NCI-H146 (cell line): ENCODE results near the gene FYCO1.
A peak's percentile ranks its signal among the peaks of the same experiment; 100 is the strongest.

Source experiments
- DNase-seq: peaks from one replicate; lab custom pipeline; 2025; lab: John Stamatoyannopoulos, UW

The FYCO1 gene

DNA sequence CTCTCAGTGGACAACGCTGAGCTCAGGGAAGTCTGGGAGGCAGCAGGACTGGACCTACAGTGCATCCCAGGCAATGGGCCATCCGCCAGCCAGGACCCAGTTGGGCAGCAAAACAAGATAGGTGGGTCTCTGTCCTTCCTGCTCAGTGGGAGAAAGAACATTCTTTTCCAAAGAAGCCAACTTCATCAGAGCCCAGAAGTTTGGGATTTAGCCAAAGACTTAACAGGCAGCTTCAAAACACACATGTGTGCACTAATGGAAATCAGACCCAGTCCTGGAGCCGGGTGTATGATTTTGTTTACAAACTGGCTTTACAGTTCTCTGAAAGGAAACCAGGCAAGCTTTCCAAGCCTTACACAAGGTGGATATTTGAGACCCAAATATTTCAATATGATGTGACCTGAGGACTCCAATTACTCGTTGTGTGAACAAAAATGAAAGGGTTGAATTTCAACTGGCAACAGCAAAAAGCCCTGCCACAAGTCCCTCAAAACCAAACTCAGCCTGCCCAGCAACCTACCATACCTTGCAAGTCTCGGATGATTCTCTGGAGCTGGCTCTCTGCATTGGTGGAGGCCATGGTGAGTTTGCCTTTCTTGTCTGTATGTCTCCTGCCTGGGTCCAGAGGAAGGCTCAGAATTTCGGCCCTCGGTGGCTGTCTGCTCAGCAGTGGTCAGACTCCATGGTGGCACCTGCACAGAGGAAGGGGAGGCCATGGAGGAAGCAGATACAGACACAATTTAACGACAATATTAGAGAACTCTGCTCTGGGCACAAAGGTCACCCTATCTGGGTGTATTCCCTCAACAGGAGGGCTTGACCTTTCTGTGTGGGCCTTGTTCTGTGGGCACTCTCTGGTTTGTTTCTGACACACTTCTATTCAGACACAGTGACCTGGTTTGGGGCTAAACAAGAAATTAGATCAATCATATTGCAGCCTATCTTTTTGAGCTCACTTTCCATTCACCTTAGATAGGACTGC, 11.0 kb downstream of the FYCO1 start:
- DNase-seq: no peak

DNA sequence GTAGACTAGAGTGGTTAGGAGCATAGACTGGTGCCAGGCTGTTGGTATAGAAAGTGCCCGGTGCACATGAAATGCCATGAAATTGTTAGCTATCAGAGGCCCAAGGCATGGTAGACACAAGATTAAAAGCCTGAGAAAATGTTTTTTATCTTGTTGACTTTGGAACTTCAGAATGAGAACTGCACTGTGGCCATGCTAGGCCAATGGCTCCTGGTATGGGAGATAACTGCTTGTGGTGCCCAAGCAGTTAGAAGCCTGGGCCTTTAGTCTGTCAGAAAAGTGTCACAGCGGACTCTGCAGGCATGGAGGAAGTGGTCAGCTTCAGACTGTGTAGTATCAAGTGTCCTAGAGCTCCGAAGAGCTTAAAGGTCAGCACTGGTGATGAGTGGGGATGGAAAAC, 11.9 kb downstream of the FYCO1 start:
- no peak for DNase-seq

DNA sequence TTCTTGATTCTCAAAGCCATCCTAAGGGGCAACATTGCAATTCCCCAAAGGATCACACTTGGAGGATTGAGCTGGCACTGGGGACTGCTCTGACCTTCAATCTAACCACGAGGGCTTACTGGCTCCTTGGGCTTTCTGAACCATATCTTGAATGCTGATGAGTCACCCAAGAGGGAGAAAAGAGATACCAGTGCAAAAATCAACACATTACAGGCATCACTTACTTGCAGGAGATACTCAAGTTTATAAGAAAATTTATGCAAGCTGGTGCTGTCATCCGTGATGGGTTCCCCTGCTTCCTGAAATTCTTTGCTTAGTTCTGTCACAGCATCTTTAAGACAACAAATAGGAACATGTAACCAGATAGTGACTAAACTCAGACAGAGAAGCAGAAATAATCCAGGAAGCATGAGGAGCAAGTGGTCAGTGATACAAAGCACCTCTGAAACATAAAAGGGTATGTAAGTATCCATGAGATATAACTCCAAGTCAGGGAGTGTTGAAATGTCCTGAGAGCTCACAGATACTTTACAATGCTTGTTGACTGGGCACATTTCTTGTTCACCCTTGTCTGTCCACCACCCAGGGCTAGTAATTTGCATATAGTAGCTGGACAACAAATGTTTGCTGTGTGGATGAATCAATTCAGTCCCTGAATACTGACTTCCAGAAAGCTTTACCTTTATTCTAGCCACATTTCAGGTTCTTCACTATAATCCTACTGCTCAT, 14.1 kb downstream of the FYCO1 start:
- no peak for DNase-seq

DNA sequence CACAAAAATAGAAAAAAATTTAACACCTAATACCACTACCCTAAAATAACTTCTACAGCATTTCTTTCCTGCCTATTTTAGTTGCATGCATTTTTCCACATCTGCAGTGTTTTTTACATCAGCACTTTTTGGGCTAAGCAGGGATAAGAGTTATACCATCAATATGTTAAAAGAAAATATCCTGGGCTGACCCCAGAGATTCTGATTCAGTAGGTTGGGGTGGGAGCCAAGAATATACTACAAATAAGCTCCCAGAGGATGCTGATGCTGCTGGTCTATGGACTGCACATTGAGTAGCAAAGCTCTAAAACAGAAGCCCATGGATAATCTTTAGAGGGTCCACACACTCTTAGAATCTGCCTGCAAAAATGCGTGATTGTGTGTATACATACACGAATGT, 14.8 kb downstream of the FYCO1 start:
- no peak for DNase-seq

DNA sequence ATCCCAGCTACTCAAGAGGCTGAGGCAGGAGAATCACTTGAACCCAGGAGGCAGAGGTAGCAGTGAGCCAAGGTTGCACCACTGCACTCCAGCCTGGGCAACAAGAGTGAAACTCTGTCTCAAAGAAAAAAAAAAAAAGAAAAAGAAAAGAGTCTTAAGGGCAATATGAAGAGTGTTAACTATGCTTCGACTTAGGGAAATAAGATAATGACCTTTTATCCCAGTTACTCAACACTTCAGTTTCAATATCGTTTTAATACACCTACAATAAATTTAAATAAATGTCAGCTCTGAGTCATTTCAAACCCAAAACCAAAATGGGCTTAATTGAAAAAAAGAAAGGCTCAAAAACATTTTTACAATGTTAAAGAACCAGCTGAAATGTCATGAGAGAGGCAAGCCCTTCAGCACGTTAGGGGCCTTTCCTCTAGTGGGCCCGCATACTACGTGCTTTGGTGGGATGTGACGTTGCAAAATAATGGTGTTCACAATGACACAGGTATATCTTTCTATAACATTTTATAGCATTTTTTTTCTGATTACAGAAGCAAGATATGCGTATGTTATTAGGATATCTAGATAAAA, 15.3 kb downstream of the FYCO1 start:
- DNase-seq: no peak

DNA sequence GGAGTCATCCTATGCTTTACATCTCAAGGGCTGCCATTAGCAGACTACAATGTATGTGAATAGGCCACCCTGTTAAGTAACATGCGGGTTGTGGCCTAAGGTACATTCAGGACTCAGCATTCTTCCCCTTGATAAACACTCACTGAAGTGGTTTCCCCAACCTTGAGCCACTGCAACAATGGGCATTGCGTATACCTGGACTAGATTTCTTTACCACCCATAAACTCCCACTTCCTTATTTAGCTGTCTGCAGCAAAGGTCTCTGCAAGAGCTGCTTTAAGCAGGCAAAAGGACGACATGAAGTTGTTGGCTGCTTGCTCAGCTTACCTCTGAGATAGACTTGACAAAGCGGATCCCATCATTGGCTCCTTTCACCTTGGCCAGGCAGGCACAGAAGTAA, 16.2 kb downstream of the FYCO1 start:
- no peak for DNase-seq

DNA sequence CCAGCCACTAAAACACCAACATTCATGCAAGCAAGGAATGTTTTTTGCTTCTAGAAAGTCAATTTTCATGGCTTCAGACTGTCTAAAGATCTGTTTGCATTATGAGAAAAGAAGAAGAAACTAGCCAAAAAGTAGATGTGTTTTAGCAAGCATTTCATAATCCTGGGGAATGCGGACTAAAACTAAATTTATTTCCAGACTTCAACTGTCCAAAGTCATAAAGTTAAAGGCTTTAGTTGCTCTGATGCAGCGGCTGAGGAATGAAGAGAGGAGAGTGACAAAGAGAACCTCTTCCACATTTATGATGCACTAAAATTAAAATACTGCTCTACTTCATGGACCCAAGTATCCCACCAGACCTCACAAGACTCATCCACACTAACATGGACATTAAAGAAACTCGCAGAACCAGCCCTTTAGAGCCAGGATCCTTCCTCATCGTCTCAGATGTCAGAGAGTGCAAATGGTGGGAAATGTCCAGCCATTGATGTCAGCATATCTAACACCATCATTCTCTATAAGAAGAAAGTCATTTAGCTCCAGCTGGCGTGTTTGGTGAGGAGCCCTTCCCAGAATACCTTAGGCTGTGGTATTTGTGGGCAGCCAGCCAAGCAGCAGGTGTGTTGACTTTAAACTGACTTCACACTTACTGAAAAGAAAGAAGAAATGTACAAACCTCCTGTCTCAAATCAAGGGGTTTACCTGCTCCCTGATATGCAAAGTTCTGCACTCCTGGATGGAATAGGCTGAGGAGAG, 17.4 kb downstream of the FYCO1 start:
- DNase-seq: peak; percentile 62

DNA sequence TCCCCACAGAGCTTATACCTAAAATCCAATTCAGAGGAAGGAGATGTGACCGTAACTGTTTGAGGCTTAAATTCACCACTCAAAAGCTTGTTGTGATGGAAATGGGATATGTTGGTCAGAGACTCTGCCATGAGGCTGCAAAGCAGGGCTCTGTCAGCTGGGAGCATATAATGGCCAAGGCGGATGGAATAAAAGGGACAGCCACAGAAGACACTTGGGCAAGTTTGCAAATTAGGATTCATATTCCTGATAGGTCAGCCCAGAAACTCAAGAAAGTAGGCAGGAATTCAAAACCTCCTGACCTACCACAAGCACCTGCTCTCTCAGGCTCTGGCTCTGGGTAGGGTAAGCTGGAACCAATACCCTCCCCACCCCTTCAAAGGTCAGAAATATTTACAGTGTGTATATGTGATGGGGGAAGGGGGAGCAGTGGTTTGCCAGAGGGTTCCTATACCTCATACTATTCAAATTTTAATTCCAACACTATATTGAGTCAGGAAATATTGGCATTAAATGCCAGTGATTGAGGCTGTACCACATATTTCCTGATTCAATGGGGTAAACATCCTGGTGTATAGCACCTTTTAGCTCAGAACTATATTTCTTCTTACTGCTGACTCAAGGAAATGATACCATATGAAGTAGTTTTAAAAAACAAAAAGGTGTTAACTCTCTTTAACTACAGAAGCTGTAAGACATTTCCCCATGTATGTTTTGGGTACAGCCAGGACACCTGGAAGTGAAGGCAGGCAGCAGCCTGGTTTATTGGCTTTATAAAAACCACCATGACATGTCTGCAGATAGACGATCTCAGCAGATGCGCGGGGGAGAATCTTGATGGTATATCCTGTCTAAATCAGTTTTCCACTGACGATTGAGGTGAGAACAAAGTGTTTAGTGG, 19.2 kb downstream of the FYCO1 start:
- no peak for DNase-seq

DNA sequence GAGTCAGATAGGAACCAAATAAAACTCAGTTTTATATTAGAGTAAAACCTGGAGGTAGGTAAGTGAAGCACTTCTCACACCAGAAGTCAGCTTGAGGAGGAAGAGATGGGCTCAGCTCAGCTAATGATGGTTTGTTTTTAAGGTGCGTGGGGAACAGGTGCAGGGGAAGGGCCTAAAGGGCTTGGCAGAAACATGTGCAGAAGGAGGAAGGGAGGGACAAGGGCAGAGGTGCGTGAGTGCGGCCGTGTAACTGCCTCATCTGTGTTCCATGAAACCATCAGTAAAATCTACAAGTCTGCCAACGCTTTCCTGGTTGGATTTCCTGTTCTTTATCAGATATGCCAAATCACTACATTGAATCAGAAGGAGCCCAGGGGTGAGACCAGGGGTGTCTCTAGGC, 19.9 kb downstream of the FYCO1 start:
- no peak for DNase-seq

DNA sequence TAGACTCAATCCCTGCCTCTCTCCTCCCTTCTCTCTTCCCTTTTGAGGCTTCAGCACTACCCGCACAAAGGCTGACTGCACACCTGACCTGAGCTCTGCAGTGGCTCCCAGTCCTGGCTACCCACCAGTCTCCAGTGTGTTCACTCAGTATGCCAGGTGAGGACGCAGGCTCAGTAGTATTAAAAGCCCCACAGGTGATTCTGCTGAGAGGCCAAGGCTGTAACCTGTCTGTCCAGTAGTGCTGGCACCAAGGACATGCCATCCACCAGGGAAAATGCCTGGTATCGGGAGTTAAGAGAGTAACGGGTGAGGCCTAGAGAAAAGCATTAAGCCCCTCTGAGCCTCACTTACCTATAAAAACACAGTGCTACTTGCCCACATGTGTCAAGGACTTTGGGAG, 20.9 kb downstream of the FYCO1 start:
- no peak for DNase-seq

DNA sequence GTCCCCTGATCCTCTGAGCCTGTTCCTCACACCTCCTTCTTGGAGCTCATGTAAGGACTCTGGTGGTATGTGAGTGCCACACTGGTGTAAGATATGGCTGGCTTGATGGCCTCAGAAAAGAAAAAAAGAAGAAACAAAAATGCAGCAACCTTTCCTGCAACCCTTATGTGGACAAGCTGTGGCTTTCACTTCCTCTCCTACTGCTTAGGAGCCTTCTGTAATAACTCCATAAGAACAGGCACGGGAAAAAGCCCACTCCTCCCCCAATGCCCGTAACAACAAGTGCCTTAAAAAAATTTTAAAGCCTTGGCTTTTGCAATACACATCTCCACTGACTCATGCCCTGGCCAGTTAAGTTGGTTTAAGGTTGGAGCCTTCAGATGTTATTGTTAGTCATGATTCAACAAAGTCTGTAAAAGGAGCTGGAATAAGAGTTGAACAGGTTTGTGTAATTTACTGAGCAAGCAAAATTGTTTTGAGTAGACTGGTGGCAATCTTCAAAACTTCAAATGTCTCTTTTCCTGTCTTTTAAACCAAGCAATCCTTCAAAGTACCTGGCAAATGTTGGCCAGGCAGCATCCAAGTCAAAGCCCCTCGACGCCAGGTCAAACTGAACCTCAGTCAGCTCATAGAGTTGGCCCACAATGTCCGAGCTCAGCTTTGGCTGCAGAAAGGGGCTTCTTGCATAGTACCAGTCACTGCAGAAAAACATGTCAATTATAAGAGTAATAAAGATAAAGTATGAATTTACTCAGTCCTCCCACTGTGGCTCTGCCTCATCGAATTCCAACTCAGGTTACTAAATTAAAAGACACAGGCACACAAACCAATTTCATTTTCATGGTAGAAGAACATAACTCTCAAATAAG, 22.9 kb downstream of the FYCO1 start:
- no peak for DNase-seq

DNA sequence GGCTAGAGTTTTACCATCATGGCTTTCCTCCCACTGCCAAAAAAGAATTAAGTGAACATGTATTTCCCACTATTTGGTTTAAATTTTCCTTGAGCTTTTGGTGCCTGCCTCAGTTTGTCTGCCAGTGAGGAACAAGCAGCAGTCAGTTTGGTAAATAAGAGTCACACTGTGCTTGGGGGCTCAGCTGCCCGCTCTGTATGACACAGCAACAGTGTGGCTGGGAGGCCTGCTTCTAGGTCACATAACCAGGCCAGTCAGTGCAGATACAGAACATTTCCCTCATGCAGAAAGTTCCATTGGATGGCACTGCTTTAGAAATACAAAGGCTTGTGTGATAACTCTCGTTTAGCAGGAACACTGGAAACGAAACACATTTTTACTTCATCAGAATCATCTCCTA, 25.7 kb downstream of the FYCO1 start:
- DNase-seq: no peak

DNA sequence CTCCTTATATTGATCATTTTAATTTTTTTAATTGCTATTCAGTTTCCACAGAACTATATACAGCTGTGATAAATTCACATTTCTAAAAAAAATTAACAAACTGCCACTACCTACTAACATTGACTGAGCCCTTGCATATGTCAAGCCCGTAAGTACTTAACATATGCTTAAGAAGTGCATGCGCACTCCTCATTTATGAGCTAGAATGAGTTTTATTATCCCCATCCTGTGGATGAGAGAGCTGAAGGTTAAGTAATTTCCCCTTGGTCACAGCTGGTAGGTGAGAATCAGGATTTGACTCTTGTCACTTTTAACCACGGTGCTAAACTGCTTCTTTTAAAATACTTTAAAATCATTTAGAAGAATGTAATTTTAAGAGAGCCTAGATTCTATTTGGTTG, 26.5 kb downstream of the FYCO1 start:
- no peak for DNase-seq

DNA sequence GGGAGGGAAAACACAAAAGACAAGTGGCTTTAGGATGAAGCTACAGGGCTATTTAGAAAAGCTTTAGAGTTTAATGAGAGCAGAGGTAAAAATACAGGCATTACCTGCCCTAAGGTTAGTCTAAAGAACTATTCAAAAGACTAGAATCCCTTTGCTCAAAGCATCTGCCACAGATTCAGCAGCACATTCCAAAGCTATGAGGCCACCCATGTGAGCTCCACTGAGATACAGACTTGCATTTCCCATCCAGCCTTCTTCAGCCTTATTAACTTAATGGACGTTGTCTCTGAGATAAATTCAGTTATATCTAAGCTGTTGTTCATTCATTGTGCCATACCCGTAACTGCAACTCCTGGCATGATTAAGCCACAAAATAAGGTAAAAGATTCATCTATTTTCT, 26.9 kb downstream of the FYCO1 start:
- no peak for DNase-seq

DNA sequence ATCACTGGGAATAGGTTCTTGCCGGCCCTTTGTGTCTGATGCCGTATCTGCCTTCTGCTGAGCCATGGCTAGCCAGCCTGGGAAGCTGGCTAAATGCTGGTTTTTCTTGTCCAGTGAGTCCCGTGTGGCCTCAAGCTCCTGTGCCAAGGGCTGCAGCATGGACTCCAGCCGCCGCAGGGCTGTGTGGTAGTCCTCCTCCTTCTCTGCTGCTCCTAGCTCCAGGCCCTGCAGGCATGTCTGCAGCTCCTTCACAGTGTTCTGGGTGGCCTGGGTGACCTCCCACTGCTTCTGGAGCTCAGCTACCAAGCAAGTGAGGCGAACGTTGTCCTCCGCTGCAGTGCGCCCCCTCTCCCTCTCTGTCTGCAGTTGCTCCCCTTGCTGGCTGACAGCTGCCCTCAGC, 27.5 kb downstream of the FYCO1 start:
- DNase-seq: no peak

DNA sequence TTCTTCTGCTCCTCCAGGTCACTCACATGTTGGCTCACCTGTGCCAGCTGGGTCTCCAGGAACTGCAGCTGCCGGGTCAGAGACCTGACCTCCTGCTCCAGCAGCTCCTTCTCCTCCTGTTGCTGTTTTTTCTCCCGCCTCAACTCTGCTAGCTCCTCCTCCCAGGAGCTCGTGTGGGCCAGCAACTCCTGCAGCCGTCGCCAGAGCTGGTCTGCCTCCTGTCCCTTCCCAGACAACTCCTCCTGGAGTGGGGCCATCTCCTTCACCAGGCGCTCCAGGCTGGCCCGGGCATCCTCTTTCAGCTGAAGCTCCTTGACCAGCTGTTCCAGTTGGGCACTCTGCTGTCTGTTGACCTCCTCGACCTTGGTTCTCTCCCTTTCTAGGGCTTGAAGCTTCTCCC, 27.9 kb downstream of the FYCO1 start:
- DNase-seq: no peak

DNA sequence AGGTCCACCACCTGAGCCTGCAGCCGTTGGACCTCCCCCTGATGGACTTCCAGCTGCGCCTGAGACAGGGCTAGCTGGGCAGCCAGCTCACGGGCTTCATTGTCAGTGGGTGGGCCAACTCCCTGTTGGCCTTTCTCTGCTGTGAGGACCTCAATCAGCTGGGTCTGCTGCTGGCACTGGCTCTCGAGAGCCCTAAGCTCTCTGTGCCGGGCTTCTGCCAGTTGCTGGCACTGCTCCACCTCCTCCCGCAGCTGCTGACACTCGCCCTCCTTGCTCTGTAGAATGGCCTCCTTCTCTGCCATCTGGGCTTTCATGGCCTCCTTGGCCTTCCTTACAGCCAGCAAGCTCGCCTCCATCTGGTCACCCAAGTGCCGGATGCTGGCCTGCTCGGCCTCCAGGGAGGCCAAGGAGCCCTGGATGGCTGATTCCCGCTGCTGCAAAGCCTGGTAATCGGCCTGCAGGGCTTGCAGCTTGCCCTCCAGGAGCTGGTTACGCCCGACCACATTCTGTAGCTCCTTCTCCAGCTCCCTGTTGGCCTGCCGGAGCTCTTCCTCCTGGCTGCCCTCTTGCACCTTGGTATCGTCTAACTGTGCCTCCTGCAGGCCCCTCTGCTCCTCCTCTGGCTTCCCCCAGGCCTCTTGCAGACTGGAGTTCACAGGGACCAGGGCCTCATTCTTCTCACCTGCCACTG, 28.5 kb downstream of the FYCO1 start:
- no peak for DNase-seq

DNA sequence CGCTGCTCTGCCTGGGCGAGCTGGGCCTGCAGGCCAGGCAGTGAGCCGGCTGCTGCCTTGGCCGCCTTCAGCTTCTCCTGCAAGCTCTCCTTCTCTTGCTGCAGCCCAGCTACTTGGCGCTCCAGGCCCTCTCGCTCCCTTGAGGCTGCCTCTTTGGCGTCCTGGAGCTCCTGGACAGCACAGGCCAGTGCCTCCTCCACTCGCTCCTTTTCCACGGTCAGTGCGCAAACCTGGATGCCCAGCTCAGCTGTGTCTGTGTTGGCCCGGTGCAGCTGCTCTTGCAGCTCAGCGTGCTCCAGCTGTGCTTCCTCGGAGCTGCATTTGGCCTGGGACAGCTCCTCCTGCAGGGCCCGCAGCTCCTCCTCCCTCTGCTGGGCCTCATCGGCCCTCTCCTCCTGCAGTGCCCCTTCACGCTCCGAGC, 29.2 kb downstream of the FYCO1 start:
- DNase-seq: no peak

DNA sequence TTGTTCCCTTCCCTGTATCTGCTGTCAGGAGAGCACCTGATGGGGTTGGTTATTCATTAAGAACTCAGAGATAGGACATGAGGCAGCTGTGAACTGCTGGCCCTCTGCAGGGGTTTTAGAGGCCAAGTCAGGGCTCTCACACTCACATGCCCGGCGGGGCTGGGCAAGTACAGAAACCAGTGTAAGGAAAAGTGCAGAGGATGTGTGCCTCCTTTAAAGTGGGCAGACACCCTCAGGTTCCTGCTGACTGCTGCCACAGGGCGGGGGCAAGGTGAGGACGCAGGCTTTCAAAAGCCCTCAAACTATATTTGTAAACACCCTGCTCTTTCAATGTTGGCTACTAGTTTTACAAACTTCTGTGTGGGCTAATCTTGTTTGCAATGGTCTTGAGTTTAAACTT, 30.0 kb downstream of the FYCO1 start:
- no peak for DNase-seq

DNA sequence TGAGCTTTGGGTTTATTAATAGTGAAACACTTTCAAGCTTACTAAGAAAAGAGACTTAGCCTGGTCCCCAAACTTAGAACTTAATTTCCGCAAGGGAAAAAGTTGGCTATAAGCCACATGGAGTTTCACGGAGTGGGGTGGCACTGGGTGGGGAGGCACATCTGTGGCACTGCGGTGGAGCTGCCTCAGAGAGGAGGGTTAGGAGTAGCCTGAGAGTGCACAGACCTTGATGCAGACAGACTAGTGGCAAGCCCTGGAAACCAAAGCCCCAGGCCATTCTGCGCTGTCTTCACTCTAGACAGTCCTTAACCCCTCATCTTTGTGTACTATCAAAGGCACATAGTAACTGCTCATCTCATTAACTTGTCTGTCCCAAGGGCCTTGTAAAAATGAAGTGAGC, 30.4 kb downstream of the FYCO1 start:
- DNase-seq: no peak
